ENCODE data around the gene REM1.

Gene REM1

GRCh38 chr20:31523361-31524283, 48.5 kb downstream of the REM1 start:
- no peak for FAIRE-seq

GRCh38 chr20:31527266-31527665, 52.2 kb downstream of the REM1 start:
- FAIRE-seq: no peak

All from A204.1 (cell line).